ENCODE measurements around the gene MITF.
"Not testable (repeated sequence)": the region's sequence is repeated elsewhere in the genome, so short reads cannot be mapped to it uniquely, and the experiment has no call there.

The MITF gene

DNA sequence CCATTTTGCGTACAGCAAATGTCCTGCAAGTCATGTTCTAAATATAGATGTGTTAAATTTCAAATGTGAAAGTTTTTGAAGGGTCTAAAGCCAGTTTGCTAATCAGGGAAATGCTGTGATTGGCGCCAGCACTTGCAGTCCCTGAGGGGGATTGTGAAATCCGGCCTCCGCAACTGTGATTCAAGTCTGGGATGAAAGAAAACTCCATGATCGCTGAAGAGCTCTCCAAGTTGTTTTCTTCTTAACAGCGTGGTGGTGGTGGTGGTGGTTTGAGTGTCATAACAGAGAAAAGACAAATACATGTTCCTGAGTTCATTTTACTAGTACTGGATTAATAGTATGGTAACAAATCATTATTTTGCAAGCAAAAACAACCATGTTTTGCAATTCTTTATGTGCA, 51.8 kb downstream of the MITF start:
- DNase-seq: no peak

DNA sequence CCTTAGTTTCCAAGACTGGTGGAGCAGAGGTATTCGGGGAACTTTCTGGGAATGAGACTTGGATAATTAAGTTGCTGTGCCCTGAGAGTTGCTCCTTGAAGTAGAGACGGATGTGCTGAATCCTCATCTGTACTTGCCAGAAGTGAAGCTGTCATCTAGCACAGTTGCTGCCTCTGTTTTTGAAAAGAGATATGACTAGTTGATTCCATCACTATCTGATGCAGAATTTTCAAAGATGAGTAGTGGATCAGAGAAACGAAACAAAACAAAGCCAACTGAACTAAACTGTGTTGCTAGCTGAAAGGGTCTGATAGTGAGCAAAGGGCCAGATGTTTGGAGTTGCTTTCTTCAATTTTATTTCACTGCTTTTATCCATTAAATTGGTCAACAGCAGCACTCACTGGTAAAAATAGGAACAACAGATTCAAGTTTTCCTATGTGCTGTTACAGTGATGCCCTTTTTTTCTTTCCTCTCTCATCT, 52.7 kb downstream of the MITF start:
- no peak for DNase-seq

GRCh38 chr3:69796126-69796525, 56.9 kb downstream of the MITF start:
- not testable (repeated sequence) for DNase-seq

DNA sequence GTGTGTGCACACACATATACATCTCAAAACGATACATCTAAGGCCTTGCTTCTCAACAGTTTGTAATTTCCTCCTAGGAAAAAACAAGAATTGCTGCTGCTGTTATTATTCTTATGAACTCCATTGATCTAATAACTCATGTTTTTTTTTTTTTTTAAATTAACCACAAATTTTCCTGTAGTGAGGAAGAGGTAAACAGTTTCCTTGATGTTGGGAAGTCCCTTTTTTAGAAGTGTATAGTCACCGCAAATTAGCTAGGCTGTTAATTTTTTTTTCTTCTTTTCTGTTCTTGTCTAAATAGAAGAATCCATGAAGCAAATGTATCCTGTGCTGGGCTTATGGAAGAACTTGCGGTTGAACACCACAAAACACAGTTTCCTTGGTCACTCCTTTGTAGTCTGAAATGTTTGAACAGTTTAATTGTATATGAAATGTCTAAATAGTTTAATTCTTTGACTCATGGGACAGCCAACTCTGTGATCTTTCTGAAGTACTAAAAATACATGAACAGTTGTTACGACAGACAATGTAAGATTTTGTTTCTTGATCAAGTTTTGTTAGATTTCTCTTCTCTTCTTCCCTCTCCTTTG, 64.5 kb downstream of the MITF start:
- DNase-seq: no peak

GRCh38 chr3:69805491-69805890, 66.2 kb downstream of the MITF start:
- DNase-seq: no peak

DNA sequence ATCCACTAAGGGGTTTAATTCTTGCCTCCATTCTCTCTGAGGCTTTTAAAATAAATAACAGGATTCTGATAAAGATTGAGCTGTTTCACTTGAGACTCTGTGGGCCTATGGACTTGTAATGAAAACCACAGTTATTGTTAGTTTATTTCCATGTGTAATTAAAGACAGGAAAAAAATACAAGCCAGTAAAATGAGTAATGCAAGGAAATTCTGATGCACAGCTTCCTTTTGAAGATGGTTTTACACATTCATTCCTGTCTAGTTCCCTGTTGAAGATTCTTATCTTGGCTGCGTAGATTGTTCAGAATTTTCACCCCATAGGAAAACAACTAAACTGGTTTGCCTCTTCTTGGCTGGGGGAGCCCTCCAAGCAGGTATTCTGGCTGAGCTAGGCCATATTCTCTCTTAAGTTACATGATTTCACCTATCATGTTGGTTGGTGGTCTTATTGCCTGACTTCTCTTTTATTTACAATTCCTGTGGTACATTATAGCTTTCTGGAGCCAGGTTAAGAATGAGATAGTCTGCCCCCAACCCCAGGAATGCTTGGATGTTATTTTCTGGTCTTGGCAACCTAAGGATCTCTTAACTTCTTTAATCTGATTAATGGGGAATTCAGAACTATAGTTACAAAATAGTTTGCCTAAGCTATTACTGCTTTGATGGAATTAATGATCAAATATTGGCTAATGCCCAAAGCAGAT, 67.6 kb downstream of the MITF start:
- no peak for DNase-seq

- no peak for DNase-seq
These were observed 68.4 kb downstream of the MITF start for GRCh38 chr3:69807674-69808073.

DNA sequence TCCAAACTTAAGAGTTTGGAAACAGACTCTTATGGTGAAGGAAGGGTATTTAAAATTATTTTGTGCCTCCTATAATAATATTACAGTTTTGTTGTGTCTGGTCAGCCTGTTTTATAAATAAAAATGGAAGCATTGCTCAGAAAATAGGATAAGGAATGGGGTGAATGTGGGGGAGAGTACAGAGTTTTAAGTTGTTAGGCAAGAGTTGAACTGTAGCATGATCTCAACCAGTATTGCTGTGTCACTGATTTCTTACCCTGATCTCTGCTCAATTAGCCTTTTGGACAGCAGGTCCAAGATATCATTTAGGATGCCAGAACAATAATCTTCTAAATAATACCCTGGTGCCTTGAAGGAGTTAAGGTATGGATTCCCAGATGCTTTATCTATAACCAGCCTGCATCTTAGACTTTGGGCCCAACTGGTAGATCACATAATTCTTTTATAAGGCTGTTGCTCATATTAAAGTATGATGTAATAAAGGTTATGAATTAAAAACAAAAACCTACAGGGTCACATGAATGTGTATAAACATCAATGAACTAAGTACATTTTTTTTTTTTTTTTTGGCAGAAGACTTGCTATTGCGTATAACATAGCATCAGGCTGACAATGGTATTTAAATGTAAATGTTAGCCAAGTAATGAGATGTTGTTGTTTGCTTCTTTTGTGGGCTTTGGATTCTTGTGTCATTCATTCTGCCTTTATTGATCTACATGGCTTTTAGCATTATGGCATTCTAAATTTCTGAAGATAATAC, 70.0 kb downstream of the MITF start:
- no peak for DNase-seq

GRCh38 chr3:69811452-69812401, 72.5 kb downstream of the MITF start:
- no peak for DNase-seq

DNA sequence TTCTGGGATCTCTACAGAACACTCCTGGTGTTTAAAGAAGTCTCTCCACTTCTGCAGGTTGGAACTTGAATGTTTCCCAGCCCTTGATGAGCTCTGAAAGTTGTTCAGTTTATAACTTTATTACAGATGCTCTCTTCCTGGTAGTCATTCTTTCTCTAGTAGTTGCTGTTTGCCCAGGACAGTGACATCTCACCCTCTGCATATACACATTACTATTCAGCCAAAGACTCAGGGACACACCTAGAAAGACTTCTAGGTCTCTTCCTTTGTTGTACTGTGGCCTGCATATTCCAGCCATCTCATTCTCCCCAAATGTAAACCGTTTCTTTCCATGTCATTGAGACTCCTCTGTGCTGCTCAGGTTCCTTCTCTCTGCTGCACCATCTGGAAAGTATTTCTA, 76.7 kb downstream of the MITF start:
- no peak for DNase-seq

GRCh38 chr3:69817988-69818387, 78.7 kb downstream of the MITF start:
- DNase-seq: no peak

DNA sequence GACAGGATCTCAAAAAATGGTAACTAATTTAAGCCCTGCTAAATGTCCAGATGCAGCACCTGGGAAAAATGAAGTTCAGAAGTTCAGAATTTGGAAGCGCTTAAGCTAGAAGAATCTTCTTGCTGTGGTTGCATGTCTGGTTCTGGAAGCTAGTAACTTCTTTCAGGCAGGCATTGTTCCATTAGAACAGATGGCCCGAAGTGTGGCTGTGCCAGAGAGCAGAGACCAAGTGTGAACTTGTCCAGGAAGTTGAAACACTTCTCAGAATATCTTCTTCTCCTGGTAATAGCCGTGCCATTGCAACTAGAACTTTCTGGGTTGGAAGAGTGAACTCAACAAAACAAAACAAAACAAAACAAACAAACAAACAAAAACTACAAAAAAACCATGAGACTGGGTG, 80.0 kb downstream of the MITF start:
- no peak for DNase-seq

GRCh38 chr3:69821133-69821532, 81.9 kb downstream of the MITF start:
- no peak for DNase-seq

DNA sequence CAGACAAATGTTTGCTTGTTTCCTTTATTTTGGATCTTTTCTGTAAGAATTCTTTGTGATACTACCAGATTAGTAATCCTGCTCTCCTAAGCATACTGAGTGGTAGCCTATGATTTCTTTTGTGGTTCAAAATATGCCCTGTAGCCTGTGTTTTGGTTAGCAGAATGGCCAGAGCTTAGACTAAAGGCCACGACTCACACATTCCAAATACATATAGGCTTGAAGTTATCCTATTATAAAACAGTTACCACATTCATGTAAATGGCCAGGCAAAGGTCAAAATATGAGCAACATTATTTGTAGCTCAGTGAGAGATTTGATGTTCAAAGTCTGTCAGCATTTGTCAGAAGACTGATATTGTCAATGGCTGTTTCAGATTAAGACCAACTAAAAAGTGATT, 84.5 kb downstream of the MITF start:
- no peak for DNase-seq

DNA sequence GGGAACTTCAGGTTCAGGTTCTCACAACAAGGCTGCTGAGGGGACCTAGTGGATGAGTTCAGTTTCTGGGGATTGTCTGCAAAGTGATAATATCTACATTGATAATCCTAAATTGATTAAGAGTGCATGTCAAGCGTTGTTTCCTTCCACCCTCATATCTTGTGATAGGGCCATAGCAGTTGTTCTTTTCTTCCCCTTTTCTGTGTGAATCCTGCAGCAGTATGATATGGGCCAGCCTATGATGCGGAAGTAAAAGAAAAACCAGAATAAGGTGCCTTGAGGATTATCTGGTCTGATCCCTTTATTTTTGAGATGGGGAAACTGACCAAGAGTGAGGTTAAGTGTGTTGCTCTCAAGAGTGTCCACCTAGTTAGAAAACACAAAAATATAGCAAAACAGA, 86.2 kb downstream of the MITF start:
- no peak for DNase-seq

- DNase-seq: no peak
These were observed 87.9 kb downstream of the MITF start for GRCh38 chr3:69827127-69827526.

DNA sequence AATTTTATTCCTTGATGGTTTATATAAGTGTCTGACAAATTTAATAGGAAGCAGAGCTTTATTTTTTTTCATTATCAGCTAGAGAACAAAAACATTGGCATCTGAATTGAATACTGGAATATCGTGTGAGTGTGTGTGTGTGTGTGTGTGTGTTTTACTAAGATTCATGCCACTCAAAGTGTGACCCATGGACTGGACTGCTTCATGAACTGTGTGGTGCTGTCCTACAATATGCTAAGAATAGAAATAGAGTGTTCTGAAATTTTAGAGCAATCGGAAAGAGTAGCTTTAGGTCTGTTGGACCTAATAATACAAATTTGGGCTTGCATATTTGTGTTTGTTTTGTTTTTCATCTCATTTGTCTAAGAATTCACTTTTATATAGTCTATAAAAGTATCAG, 89.6 kb downstream of the MITF start:
- DNase-seq: no peak

GRCh38 chr3:69830147-69830546, 90.9 kb downstream of the MITF start:
- DNase-seq: no peak

DNA sequence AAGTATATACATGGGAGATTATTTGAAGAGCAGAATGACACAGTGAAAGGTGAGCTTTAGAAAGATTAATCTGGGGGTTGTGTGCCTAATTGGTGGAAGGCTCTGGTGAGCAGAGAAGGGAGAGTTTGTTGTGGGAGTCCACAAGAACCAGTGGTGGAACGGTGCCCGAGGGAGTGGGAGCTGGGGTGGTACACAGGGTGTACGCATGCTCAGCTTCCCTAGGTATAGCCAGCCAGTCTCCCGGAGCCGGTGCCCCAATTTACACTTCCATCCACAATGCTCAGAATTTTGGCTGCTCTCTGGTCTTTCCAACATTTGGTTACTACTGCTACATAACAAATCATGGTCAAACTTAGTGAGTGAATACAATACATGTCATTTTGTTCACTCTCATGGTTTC, 92.5 kb downstream of the MITF start:
- no peak for DNase-seq

DNA sequence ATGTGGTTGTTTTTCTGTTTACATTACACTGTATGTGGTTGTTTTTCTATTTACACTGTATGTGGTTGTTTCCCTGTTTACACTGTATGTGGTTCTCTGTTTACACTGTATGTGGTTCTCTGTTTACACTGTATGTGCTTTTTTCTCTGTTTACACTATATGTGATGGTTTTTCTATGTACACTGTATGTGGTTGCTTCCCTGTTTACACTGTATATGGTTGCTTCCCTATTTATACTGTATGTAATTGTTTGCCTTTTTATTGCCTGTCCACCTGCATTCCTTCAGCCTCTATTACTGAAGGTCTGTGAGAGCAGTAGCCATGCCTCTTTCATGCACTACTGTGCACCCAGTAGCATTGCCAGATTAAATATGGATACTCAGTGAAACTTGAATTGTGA, 94.3 kb downstream of the MITF start:
- DNase-seq: no peak

GRCh38 chr3:69838217-69838616, 99.0 kb downstream of the MITF start:
- DNase-seq: no peak

DNA sequence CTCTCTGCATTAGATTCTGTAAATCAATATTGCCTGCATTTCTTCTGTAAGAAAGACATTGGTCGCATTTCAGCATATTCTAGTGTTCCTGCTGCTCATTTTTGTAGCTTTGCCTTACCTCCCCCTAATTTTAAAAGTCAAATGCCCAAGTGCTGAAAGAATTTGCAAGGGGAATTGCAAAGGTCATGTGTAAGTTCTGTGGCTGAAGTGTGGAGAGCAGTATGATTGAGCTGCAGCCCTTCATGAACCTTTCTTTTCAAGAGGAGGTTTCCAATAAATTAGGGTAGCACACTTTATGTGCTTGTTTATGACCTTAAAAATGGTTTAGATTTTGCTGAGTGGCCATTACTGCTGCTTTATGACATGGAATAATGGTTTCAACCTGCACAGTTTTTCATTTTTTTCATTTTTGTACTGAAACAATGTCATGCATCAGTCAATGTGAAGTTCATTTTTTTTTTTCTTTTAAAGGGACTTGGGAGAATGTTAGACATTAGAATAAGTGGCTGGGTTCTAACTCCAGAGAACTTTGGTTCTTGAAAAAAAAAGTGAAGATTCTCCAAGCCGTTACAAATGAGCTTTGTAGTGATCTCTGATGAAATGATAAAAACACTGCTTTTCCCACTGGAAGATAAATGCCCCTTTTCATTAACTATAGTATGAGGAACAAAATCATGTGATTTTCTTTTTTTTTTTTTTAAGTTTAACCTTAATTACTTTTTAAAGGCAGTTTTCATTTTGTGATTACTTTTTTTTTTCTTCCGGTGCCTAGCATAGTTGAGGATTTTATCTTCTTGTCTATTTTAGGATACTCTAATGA, 99.6 kb downstream of the MITF start:
- no peak for DNase-seq

All from activated CD4-positive, alpha-beta T cell treated with anti-CD3 and anti-CD28 coated beads, Interleukin-2, Interleukin-6, amounts not matched to agents 100 ng/mL and 50 ng/mL, durations not matched to agents 16 hours and 8 hours (primary cell).